Activated CD8-positive, alpha-beta T cell treated with anti-CD3 and anti-CD28 coated beads for 36 hours (primary cell): ENCODE measurements around the gene TRABD2B. TPM values are rescaled to one million over a fixed set of nuclear protein-coding genes. Genes with fewer than 3 reads are reported as not detected.
A peak's percentile ranks its signal among the peaks of the same experiment; 100 is the strongest.

Experiments used
- ATAC-seq: fragments of 200-7000 bp; cut with Tn5 transposase; one replicate; pipeline ENCODE4 v1.10.0; 2021; ENCODE audit warnings: mild to moderate bottlenecking, moderate library complexity
- CTCF ChIA-PET: fragments of 350-600 bp; sonication (Branson Sonifier 250); formaldehyde crosslinking; loops from one replicate; lab custom pipeline; 2021; ENCODE audit warnings: antibody characterized with exemption; lab: Charles Lee
- POLR2A ChIA-PET: fragments of 350-600 bp; sonication (Branson Sonifier 250); formaldehyde crosslinking; loops from one replicate; lab custom pipeline; 2021; ENCODE audit warnings: antibody characterized with exemption; lab: Charles Lee
- DNase-seq: peaks from one replicate; pipeline ENCODE4 v3.0.0-alpha.2; 2020
- H3K27ac Mint-ChIP-seq: one replicate; pipeline ENCODE4 v1.8.0; 2021; ENCODE audit warnings: mild to moderate bottlenecking, mixed read lengths
- H3K27me3 Mint-ChIP-seq: one replicate; pipeline ENCODE4 v1.8.0; 2021; ENCODE audit warnings: mixed read lengths
- H3K36me3 Mint-ChIP-seq: one replicate; pipeline ENCODE4 v1.8.0; 2021; ENCODE audit warnings: low read depth, mixed read lengths
- H3K4me1 Mint-ChIP-seq: one replicate; pipeline ENCODE4 v1.8.0; 2021; ENCODE audit warnings: low read depth, mixed read lengths
- H3K4me3 Mint-ChIP-seq: one replicate; pipeline ENCODE4 v1.8.0; 2021; ENCODE audit warnings: mild to moderate bottlenecking, moderate library complexity, mixed read lengths
- H3K9me3 Mint-ChIP-seq: one replicate; pipeline ENCODE4 v1.8.0; 2021; ENCODE audit warnings: mixed read lengths
- intact Hi-C: fragments of 100-400 bp; cut with micrococcal nuclease; formaldehyde crosslinking; loops from one replicate; pipeline ENCODE4 v1.10.0; 2022
- total RNA-seq, 2 experiments: library from RNA; stranded (reverse); gene quantifications; one replicate each; pipeline ENCODE4 v1.2.3, GENCODE V29; 2021
- TF ChIP-seq, protein P1 (sequence below): fragments of 200-600 bp; IDR thresholded peaks from one replicate; pipeline ENCODE4 v1.8.0; 2022; ENCODE audit warnings: antibody characterized with exemption, mild to moderate bottlenecking

Gene TRABD2B
- total RNA-seq, 2 experiments from 2014 or later: not detected

DNA sequence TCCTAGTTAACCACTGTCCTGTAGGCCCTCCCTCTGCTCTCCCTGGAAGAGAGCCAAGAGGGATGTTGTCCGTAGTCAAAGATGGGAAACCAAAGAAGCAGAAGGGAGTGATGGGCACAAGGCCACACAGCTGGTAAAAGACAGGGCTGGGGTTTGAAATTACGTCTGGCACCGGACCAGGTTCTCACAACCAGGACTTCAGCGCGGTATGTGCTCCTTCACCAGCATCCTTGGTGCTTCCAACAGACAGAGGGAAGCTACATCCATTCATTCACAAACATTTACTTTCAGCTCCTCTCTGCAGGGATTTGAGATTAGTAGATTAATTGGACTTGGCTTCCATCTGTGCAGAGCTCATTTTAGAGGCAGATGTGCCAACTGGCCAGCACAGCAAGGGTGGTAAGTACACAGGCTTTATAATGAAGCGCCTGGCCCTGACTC lies 191.2 kb downstream of the TRABD2B start:
- ATAC-seq: no peak
- Mint-ChIP-seq H3K4me3 (no peak overlapping the region), H3K27me3 (no peaks in the 10 kb centered on the region), H3K9me3 (no peaks in the 10 kb centered on the region), H3K36me3 (no peaks in the 10 kb centered on the region), H3K27ac (no peak overlapping the region), H3K4me1 (no peaks in the 10 kb centered on the region)
- CTCF ChIA-PET: no interaction called here
- no peak for DNase-seq
- intact Hi-C loops: no loop called here
- TF ChIP-seq, protein P1, sequence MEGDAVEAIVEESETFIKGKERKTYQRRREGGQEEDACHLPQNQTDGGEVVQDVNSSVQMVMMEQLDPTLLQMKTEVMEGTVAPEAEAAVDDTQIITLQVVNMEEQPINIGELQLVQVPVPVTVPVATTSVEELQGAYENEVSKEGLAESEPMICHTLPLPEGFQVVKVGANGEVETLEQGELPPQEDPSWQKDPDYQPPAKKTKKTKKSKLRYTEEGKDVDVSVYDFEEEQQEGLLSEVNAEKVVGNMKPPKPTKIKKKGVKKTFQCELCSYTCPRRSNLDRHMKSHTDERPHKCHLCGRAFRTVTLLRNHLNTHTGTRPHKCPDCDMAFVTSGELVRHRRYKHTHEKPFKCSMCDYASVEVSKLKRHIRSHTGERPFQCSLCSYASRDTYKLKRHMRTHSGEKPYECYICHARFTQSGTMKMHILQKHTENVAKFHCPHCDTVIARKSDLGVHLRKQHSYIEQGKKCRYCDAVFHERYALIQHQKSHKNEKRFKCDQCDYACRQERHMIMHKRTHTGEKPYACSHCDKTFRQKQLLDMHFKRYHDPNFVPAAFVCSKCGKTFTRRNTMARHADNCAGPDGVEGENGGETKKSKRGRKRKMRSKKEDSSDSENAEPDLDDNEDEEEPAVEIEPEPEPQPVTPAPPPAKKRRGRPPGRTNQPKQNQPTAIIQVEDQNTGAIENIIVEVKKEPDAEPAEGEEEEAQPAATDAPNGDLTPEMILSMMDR: no peak
- POLR2A ChIA-PET: no interaction called here

GRCh38 chr1:47805018-47805417 lies 192.2 kb downstream of the TRABD2B start:
- Mint-ChIP-seq H3K27me3 (no peaks in the 10 kb centered on the region), H3K9me3 (no peaks in the 10 kb centered on the region), H3K4me3 (no peak overlapping the region), H3K36me3 (no peaks in the 10 kb centered on the region), H3K27ac (no peak overlapping the region), H3K4me1 (no peaks in the 10 kb centered on the region)
- intact Hi-C loops: no loop called here
- ChIA-PET POLR2A (no interaction called here), CTCF (no interaction called here)
- DNase-seq: no peak
- TF ChIP-seq, protein P1: no peak
- ATAC-seq: no peak

DNA sequence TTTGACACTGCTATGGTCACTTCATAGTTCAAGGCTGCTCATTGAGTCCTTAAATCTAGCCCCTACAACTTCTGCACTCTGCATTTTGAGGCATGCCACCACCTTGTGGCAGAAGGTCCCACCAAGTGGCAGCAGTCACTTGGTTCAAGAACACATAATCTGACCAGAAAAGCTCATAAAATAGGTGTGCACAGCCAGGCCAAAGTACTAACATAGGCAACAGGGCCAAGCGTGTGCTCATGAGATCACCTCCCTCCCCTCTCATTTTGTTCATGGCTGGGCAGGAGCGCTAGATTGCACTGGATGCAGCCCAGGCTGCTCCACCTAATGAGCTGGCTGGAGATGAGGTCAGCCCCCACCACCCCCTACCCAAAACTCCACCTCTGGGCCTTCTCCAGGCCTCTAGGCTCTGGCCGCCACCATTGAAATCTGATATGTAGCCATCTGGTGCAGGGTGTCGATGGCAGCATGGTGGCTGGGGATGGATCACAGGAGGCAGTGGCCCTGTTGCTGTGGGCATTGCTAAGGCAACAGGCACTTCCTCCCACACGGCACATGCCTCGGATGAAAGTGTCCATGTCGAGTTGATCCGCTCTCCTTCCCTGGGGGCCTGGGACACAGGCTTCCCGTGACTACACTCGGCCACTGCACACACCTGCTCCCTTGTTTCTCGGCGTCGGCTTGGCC lies 193.2 kb downstream of the TRABD2B start:
- DNase-seq (no peak), ATAC-seq (no peak)
- Mint-ChIP-seq H3K27me3 (no peaks in the 10 kb centered on the region), H3K4me3 (no peak overlapping the region), H3K9me3 (no peaks in the 10 kb centered on the region), H3K27ac (no peak overlapping the region), H3K36me3 (no peaks in the 10 kb centered on the region), H3K4me1 (no peaks in the 10 kb centered on the region)
- POLR2A ChIA-PET: no interaction called here
- intact Hi-C loops: no loop called here
- TF ChIP-seq, protein P1: no peak
- CTCF ChIA-PET: no interaction called here

DNA sequence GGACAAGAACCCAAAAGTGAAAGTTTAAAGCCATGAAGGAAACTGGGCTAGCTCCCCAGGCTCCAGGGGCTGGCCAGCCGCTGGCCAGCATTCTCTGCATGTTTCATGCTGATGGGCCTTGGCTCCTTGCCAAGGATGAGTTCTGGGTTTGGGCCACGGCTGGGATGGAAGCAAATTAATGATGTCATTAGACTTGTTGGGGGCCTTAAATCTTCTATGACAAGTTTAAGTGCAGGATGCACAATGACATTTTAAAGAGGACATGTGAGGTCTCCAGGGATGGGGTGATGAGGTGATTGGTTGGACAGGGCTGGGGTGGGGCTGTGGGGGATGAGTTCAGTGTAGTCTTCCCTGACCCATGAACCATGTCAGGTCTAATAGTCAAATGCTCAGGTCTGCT lies 199.6 kb downstream of the TRABD2B start:
- H3K27me3 Mint-ChIP-seq: no peaks in the 10 kb centered on the region
- no peak overlapping the region for H3K4me3 Mint-ChIP-seq
- ChIA-PET POLR2A (no interaction called here), CTCF (no interaction called here)
- DNase-seq: no peak
- TF ChIP-seq, protein P1: no peak
- intact Hi-C loops: no loop called here
- H3K4me1 Mint-ChIP-seq: no peaks in the 10 kb centered on the region
- H3K9me3 Mint-ChIP-seq: no peaks in the 10 kb centered on the region
- H3K27ac Mint-ChIP-seq: no peak overlapping the region
- ATAC-seq: peak; percentile 34
- no peaks in the 10 kb centered on the region for H3K36me3 Mint-ChIP-seq

- no peak for DNase-seq
- TF ChIP-seq, protein P1: no peak
- Mint-ChIP-seq H3K4me1 (no peaks in the 10 kb centered on the region), H3K36me3 (no peaks in the 10 kb centered on the region), H3K9me3 (no peaks in the 10 kb centered on the region), H3K27ac (no peak overlapping the region), H3K4me3 (no peak overlapping the region), H3K27me3 (no peaks in the 10 kb centered on the region)
- no peak for ATAC-seq
- intact Hi-C loops: no loop called here
- POLR2A ChIA-PET: no interaction called here
- CTCF ChIA-PET: no interaction called here
These were observed 200.6 kb downstream of the TRABD2B start for GRCh38 chr1:47796626-47797025.
